ENCODE measurements around the gene SUGCT. TPM values are rescaled to one million over a fixed set of nuclear protein-coding genes. Genes with fewer than 3 reads are reported as not detected.

SUGCT gene
- total and polyA plus RNA-seq, 9 of the 15 experiments (the other 6 are each of a cell fraction or from before 2014, with no cell fraction given) = 0.58 to 2.5 (median 1.4) TPM

GRCh38 chr7:40134428-40135316, at the start of gene SUGCT, which contains the start of gene MPLKIP (continued):
- TF ChIP-seq TBL1XR1 (IDR thresholded peaks at IDR 0.05; ENCODE audit: low read length in 2 of 2) (peak; percentile 6 to 8; a peak in 1 of 4 replicates), ZNF740 (CRISPR knock-in tag; IDR thresholded peaks at IDR 0.05) (peak; percentile 23; the same call in 1 of the 2 replicates), ZNF740 (tag; IDR thresholded peaks at IDR 0.05) (no peak), RBFOX2 (IDR thresholded peaks at IDR 0.05; ENCODE audit: low read depth, low read length) (peak; percentile 91), C11orf30 (IDR thresholded peaks at IDR 0.05; ENCODE audit: low read depth) (peak; percentile 96), MNT (conservative IDR thresholded peaks at IDR 0.05) (peak; percentile 64 to 78; a peak in 3 of 4 replicates), CREBBP (IDR thresholded peaks at IDR 0.05; ENCODE audit: low read depth, low read length) (no peak), E2F8 (IDR thresholded peaks at IDR 0.05; ENCODE audit: low read depth, partially characterized antibody) (peak; percentile 80), AFF4 (CRISPR knock-in tag; IDR thresholded peaks at IDR 0.05) (peak; percentile 85; the same call in 1 of the 2 replicates), KDM4B (IDR thresholded peaks at IDR 0.05; ENCODE audit: borderline replicate concordance in 2 of 2, low read depth in 1 of 2) (peak in 1 of 2 experiments; percentile 88; a peak in 1 of 4 replicates), DEAF1 (CRISPR knock-in tag; IDR thresholded peaks at IDR 0.05) (no peak), CREM (IDR thresholded peaks at IDR 0.05; ENCODE audit: low read depth) (peak; percentile 63; the same call in 1 of the 2 replicates), HDAC8 (tag; IDR thresholded peaks at IDR 0.05) (peak; percentile 23; the same call in 1 of the 2 replicates), TAF9B (IDR thresholded peaks at IDR 0.05; ENCODE audit: partially characterized antibody) (peak; percentile 98)

Measured in K562 (cell line).